Neural progenitor cell (in vitro differentiated cells): ENCODE measurements around the gene FSTL1.

Experiments used
- CTCF ChIP-seq: fragments of 200-600 bp; sonication (generic); IDR thresholded peaks from 2 replicates; pipeline ENCODE4 v1.5.1; 2017; ENCODE audit warnings: antibody characterized with exemption, mild to moderate bottlenecking
- EZH2 ChIP-seq: fragments of 200-600 bp; sonication (generic); IDR thresholded peaks from 2 replicates; pipeline ENCODE4 v1.6.1; 2017; ENCODE audit warnings: antibody characterized with exemption, mild to moderate bottlenecking, moderate library complexity
- EZH2phosphoT487 ChIP-seq: fragments of 200-600 bp; sonication (generic); IDR thresholded peaks from 2 replicates; pipeline ENCODE4 v1.6.1; 2017; ENCODE audit warnings: antibody characterized with exemption

GRCh38 chr3:120420928-120421551 lies 29.8 kb downstream of the FSTL1 start:
- no peak for TF ChIP-seq EZH2
- TF ChIP-seq CTCF = no peak
- TF ChIP-seq EZH2phosphoT487 = no peak
